ENCODE measurements around the gene FAM184A. TPM values are rescaled to one million over a fixed set of nuclear protein-coding genes. Genes with fewer than 3 reads are reported as not detected.

Gene FAM184A
- total RNA-seq, 1 donor from 2014 or later = 0.59 TPM

DNA sequence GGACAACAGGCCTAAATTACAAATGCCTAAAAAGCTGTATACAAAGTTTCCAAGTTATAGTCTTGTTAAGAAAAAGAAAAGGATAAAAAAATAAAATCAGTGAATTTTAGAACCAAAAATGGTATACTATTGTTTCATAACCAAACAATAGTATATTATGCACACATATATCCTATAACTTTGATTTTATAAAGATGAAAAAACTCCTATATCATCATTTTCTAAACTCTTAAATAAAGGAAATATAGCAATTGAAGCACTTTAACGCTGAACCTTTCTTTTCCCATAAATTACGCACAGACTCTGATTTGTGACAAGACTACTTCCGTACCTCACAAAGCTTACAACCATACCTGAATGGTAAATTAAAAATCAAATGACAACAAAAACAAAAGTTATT is 107.6 kb downstream of the FAM184A start:
- H3K9me3 Mint-ChIP-seq (ENCODE audit: unreplicated experiment) = no peaks in the 10 kb centered on the region
- no peaks in the 10 kb centered on the region for H3K4me1 Mint-ChIP-seq (ENCODE audit: unreplicated experiment)

GRCh38 chr6:118968416-118968815 is 110.0 kb downstream of the FAM184A start:
- no peak for DNase-seq (ENCODE audit: extremely low spot score, unreplicated experiment)
- H3K27me3 Mint-ChIP-seq (ENCODE audit: unreplicated experiment) = no peaks in the 10 kb centered on the region
- H3K4me1 Mint-ChIP-seq (ENCODE audit: unreplicated experiment) = no peaks in the 10 kb centered on the region
- H3K36me3 Mint-ChIP-seq (ENCODE audit: unreplicated experiment) = no peaks in the 10 kb centered on the region
- no peaks in the 10 kb centered on the region for H3K9me3 Mint-ChIP-seq (ENCODE audit: unreplicated experiment)
- peak; percentile 39 for TF ChIP-seq CTCF (IDR thresholded peaks at IDR 0.05)
- no peak overlapping the region for H3K4me3 Mint-ChIP-seq (ENCODE audit: unreplicated experiment)
- H3K27ac Mint-ChIP-seq (ENCODE audit: unreplicated experiment) = no peak overlapping the region

More for the DNA sequence above, 107.6 kb downstream of the FAM184A start:
- Mint-ChIP-seq H3K36me3 (ENCODE audit: unreplicated experiment) (no peaks in the 10 kb centered on the region), H3K4me3 (ENCODE audit: unreplicated experiment) (no peak overlapping the region), H3K27me3 (ENCODE audit: unreplicated experiment) (no peaks in the 10 kb centered on the region), H3K27ac (ENCODE audit: unreplicated experiment) (no peak overlapping the region)
- no peak for TF ChIP-seq CTCF (IDR thresholded peaks at IDR 0.05)
- no peak for DNase-seq (ENCODE audit: extremely low spot score, unreplicated experiment)

- TF ChIP-seq CTCF (IDR thresholded peaks at IDR 0.05) = no peak
- H3K27ac Mint-ChIP-seq (ENCODE audit: unreplicated experiment) = no peak overlapping the region
- no peak for DNase-seq (ENCODE audit: extremely low spot score, unreplicated experiment)
Observed at GRCh38 chr6:118967239-118967638, 111.2 kb downstream of the FAM184A start.

DNA sequence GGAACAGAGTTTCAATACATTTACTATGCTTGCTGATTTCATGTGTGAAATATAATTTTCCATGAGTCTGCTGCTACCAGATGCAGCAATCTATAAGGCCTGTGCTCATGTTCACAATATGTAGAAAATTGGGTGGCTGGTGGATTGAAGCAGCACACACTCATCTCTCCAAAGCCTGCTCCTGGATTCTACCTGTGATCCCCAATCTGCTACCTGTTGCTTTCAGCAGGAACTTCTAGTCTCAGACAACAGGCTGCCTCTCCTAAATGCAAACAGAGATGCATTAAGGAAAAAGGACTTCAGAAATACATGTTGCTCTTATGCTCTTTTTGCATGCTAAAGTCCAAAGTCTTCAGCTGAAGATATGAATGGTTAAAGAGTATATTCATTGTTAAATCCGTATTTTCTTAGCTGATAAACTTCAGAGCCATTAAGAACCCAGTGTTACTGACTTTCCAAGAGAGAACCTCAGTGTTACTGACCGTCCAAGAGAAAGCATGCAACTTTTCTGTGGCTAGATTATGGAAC is 112.6 kb downstream of the FAM184A start:
- Mint-ChIP-seq H3K4me1 (ENCODE audit: unreplicated experiment) (no peaks in the 10 kb centered on the region), H3K36me3 (ENCODE audit: unreplicated experiment) (no peaks in the 10 kb centered on the region), H3K27ac (ENCODE audit: unreplicated experiment) (no peak overlapping the region), H3K4me3 (ENCODE audit: unreplicated experiment) (no peak overlapping the region), H3K9me3 (ENCODE audit: unreplicated experiment) (no peaks in the 10 kb centered on the region), H3K27me3 (ENCODE audit: unreplicated experiment) (peaks cover 2% of the 10 kb centered on the region)
- no peak for TF ChIP-seq CTCF (IDR thresholded peaks at IDR 0.05)
- DNase-seq (ENCODE audit: extremely low spot score, unreplicated experiment) = no peak

More at GRCh38 chr6:118967239-118967638, 111.2 kb downstream of the FAM184A start:
- H3K4me3 Mint-ChIP-seq (ENCODE audit: unreplicated experiment) = no peak overlapping the region
- H3K27me3 Mint-ChIP-seq (ENCODE audit: unreplicated experiment) = no peaks in the 10 kb centered on the region
- no peaks in the 10 kb centered on the region for H3K9me3 Mint-ChIP-seq (ENCODE audit: unreplicated experiment)
- H3K36me3 Mint-ChIP-seq (ENCODE audit: unreplicated experiment) = no peaks in the 10 kb centered on the region
- H3K4me1 Mint-ChIP-seq (ENCODE audit: unreplicated experiment) = no peaks in the 10 kb centered on the region

DNA sequence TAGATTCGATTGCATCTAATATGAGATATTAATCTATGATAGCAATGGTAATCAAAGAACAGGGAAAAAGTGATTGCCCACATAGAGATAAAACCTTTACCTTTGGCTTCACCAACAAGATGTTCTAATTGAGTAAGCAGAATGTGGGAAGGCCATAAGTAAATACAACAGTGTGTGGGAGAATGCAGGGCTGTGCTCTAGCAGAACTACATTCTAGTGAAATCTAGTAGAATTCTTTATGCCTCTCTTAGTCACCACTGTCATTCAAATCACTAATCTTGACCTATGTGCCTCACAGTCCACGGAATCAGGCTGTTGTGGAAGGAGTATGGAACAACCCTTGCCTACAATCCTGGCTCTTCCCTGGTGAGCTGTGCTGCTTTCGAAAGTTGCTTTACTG is 113.1 kb downstream of the FAM184A start:
- Mint-ChIP-seq H3K27ac (ENCODE audit: unreplicated experiment) (no peak overlapping the region), H3K4me1 (ENCODE audit: unreplicated experiment) (no peaks in the 10 kb centered on the region), H3K4me3 (ENCODE audit: unreplicated experiment) (no peak overlapping the region), H3K9me3 (ENCODE audit: unreplicated experiment) (no peaks in the 10 kb centered on the region), H3K27me3 (ENCODE audit: unreplicated experiment) (peaks cover 2% of the 10 kb centered on the region), H3K36me3 (ENCODE audit: unreplicated experiment) (no peaks in the 10 kb centered on the region)
- DNase-seq (ENCODE audit: extremely low spot score, unreplicated experiment) = no peak
- TF ChIP-seq CTCF (IDR thresholded peaks at IDR 0.05) = no peak

Measured in osteocyte (in vitro differentiated cells).